NCI-H345 (cell line): Measurements from ENCODE around the gene CSNK1G2.

ENCODE experiments used
- DNase-seq: peaks from one replicate; lab custom pipeline; 2025; lab: John Stamatoyannopoulos, UW

CSNK1G2 gene

DNA sequence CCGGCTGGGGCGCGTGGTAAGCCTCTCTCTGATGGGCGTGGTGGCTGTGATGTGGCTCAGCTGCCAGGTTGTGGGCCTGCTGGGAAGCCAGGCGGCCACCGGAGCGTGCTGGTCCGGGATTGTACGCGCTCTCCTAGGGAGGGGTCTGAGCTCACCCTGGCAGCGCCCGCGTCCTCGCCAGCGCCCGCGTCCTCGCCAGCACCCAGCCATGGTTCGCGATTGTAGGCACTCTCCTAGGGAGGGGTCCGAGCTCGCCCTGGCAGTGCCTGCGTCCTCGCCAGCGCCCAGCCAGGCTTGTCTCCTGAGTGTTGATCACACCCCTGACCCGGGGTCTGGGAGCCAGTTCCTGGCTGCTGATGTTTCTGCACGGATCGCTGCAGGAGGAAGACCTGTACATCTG is 22.0 kb upstream of the CSNK1G2 start:
- no peak for DNase-seq

DNA sequence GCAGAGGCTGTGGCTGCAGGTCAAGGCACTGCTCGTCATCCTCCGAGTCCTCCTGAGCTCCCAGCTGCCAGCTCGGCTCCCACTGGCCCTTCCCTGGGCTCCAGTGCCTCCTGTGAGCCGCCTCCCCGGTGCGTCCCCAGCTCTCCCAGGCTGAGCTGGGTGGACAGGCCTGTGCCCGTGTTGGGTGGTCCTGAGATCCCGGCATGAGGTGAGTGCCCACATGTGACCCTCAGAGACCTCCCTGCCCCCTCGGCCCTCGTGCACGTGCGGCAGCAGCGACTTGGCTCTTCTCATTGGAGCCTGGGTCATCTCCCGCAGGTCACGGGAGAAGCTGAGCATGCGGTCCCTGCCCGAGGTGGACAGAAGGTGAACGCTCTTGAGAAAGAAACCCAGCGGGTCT is 20.3 kb upstream of the CSNK1G2 start:
- DNase-seq = no peak

DNA sequence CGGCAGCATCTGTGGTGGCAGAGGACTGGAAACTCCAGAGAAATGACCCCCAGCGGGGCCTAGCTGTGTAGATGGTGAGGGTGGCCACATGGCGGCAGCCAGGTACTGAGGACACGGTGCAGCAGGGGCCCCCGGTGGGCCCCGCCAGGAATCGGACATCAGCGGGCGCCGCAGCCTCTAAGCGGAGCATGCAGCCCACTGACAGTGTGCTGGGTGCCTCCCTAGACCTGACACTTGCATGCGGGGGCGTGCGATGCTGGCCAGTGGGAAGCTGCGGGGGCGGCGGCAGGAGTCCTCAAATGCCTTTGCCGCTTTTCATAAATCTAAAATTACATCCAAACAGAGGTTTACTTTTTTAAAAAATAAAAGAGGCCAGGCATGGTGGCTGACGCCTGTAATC is 19.6 kb upstream of the CSNK1G2 start:
- no peak for DNase-seq

DNA sequence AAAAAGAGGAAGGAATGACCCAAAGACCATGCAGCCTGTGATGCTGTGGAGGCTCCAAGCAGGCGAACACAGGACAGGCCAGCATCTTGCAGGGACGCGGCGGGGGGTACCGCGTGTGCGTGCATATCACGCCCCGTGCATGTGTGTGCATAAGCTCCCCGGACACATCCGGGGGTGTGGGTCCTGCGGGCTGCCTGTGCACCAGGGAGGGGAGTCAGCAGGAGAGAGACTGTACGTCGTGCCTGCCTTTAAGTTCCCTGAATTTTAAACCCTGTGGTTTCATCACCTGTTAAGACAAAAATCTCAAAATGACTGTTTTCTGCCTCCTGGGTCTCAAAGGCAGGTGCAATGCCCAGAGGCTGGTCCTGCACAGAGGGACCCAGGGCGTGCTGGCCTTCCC is 19.1 kb upstream of the CSNK1G2 start:
- no peak for DNase-seq

DNA sequence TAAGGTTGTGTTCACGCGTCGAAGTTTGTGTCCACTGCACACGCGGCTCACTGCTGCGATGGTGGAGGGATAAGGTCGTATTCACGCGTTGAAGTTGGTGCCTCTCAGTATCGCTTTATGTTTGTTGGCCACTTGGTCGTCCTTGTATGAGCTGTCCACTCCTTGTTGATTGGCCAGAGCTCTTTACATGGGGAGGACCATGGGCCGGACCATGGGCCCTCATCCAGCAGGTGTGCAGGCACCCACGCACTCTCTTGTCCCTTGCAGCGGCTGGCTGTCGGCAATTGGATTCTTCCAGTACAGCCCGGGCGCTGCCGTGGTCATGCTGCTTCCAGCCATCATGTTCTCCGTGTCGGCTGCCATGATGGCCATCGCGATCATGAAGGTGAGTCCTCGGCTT is 18.2 kb upstream of the CSNK1G2 start:
- DNase-seq = no peak

DNA sequence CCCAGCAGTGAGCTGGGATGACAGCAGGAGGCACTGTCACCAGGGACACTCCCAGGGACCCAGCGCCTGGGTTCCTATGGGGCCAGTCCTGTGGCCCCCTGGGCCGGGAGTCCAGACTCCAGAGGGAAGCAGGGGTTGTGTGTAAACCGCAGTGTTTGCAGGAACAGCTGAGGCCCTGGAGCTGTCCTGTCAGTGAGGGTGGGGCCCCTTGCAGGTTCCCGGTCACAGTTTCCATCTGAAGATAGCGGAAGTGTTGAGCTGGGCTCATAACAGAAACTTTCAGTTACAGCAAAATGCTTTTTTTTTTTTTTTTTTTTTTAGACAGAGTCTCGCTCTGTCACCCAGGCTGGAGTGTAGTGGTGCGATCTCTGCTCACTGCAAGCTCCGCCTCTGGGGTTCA is 17.7 kb upstream of the CSNK1G2 start:
- DNase-seq = no peak

DNA sequence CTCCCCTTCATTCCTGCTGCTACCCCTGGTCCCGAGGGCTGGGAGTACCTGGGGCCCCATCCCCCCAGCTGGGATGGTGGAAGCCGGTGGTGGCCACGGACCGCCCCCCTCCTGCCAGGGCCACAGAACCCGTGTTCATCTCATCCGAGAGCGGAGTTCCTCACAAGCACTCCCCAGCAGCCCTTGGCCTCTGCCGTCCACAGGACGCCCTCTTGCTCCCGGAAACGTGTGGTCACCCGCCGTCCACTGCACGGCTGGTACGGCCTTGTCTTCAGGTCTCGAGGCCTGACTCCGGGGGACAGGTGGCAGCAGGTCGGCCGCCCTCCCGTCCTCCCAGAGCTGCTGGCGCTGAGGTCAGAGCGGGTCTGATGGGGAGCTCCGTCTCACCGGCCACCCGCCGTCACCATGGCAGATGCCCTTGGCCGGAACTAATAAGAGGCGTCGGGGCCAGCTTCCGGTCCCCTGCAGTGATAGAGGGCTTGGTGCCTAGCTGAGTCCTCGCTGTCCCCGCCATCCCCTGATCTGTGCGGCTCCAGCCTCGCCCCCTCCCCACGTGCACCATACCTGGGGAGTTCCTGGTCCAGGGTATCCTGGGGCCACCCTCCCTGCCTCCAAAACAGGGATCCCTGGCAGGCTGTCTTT is 16.5 kb upstream of the CSNK1G2 start:
- DNase-seq = no peak

DNA sequence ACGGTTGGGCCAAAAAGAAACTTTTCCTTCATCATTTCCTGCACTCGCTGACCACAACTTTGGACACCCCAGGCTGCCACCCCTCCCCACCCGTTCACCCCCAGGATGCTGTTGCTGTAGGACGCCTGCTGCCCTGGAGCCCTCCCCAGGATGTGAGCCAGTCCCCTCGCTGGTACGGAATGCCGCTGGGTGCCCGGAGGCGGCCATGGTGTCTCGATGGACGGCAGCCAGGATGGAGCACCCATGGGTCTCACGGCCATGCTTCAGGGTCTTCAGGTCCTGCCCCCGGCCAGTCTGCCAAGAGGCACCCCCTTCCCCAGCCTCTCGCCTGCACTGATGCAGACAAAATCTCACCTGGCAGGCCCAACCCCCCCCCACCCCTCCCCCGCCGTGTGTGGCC is 15.4 kb upstream of the CSNK1G2 start:
- no peak for DNase-seq

DNA sequence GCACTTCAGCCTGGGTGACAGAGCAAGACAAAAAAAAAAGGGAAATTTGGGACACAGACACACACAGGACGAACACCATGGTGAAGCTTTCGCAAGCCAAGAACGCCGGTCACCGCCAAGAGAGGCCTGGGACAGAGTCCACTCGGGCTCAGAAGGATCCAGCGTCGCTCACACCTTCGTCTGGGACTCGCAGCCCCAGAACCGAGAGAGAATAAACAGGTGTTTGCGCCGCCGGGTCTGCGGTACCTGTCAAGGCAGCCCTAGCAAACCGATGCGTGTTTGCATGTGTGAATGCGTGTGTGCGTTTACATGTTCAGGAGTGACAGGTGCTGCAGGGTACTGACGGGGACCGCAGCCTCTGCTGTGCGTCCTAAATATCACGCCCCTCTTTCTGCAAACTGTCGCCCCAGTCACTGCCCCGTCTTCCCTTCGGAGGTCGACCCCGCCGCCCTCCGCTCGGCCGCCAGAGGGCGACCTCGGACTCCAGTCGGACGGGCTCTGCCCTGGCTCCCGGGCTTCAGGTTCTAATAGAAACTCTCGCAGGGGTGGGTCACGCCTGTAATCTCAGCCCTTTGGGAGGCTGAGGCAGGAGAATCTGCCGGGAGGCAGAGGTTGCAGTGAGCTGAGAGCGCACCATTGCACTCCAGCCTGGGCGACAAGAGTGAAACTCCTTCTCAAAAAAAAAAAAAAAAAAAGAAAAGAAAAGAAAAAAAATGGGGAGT is 11.8 kb upstream of the CSNK1G2 start:
- peak; percentile 81 for DNase-seq

DNA sequence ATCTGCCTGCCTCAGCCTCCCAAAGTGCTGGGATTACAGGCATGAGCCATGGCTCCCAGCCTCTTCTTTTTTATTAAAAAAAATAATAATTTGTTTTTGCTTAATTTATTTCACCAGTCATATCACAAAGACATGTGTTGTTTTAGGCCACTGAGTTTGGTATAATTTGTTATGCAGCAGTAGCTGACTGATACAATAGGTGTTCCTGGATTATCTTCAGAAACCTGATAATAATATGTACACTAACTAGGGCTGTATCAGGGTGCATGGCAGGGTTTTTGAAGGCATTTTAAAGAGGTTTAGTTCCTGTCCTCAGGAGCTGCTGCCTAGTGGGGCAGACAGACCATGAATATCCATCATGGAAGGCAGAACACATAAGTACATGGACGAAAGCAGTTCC is 9.5 kb upstream of the CSNK1G2 start:
- no peak for DNase-seq

DNA sequence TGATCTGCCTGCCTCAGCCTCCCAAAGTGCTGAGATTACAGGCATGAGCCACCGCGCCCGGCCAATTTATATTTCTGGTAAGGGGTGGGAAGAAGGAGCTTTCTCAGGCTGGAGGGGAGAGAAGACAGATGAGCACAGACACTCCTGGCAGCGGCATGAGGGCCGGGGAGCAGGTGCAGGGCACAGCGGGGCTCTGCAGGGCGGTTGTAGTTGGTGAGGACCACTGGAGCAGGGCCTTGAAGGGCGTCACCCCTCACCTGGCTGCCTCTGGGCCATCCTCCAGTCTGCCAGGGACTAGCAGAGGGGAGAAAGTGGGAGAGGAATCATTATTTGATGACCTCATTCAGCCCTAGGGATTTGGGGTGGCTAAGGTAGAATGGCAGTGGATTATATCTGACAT is 8.6 kb upstream of the CSNK1G2 start:
- no peak for DNase-seq

DNA sequence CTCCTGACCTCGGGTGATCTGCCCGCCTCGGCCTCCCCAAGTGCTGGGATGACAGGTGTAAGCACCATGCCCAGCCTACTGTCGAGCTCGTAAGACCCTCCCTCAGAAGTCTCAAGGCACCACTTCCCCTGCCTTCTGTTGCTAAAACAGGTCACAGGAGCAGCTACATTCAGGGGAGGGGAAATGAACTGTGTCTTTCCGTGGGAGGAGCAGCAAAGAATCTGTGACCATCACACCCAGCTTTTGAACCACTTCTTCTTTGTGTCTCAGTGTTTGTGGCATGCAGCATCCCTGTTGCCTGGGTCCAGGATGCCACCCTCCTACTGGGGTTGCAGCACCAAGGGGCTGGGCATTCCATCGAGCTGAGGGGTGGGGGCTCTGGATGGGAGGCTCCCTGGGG is 7.7 kb upstream of the CSNK1G2 start:
- no peak for DNase-seq

DNA sequence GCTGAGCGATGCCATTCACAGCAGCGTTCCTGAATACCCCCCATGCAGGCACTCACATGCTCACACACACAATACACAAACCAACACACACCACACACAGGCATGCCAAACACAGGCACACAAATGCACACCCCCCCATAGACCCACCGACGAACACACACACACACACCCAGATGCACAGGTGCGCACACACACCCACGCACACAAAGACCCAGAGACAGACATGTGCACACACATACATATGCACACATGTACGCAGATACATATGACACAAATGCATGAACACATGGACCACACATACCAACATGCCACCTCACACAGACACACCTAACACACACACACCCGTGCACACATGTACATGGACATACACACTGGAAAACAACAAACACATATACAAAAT is 7.0 kb upstream of the CSNK1G2 start:
- DNase-seq = no peak

DNA sequence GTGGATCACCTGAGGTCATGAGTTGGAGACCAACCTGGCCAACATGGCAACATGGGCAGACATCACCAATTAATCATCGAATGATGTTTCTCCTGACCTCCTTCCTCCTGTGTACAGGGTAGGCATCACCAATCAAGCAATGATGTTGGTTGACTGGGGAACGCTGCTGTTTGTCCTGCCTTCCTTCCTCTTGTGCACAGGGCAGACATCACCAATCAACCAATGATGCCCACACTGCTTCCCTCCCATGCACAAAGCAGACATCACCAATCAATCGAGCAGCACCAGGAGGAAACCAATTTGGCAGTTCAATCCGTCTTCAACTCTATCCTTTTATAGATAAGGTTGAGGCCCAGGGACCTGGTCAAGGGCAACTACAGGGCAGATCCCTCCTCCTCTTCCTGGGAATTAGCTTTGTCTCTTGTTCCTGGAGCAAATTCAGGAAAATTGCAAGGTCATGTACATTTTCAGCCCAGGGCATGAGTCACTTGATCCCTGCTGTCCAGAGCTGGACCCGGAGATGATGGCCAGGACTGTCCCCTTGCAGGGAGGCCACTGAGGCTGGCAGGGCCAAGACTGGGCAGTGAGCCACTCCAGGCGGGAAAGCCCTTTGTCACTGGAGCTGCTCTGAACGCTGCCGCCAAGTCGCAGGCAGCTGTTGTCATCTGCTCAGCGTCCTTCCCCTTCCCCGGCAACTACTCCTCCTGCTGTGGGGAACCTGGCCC is 5.3 kb upstream of the CSNK1G2 start:
- DNase-seq = no peak

DNA sequence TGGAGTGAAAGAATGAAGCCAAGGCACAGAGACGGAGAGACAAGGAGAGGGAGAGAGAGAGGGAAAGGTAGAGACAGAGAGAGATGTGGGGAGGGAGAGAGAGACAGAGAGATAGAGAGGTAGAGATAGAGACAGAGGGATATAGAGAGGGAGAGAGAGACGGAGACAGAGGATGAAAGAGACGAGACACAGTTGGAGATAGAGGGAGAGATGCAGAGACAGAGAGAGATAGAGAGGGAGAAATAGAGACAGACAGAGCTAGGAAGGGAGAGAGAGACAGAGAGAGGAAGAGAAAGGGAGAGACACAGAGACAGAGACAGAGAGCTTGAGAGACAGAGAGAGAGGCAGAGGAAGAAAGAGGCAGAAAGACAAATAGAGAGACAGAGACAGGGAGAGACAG is 4.5 kb upstream of the CSNK1G2 start:
- no peak for DNase-seq

DNA sequence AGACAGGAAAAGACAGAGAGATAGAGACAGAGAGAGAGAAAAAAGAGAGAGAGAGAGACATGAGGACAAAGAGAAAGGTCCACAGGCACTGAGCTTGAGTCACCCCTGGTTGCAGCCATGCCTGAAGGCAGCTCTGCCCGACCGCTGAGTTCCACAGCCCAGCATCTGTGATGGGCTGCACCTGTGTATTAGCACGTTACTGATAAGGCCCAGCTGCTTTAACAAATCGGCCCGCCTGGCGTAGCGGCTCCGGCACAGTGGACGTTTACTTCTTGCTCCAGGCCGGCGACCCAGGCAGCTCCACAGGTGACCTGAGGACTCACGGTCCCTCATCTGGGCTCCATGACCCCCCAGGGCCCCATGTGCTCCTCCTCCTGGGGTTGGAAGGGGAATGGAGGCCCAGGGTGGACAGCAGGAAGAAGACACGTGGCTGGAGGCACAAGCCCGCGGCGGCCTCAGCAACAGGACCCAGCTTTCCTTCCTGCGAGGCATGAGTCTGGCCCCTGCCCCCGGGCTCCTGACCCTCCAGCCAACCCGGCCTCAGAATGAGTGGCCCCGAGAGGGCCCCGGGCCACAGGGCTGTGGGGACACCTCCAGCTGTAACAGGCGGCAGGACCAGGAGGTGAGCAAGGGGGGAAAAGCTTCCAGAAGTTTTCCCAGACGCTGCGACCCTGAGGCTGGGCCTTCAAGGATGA is 3.9 kb upstream of the CSNK1G2 start:
- no peak for DNase-seq

DNA sequence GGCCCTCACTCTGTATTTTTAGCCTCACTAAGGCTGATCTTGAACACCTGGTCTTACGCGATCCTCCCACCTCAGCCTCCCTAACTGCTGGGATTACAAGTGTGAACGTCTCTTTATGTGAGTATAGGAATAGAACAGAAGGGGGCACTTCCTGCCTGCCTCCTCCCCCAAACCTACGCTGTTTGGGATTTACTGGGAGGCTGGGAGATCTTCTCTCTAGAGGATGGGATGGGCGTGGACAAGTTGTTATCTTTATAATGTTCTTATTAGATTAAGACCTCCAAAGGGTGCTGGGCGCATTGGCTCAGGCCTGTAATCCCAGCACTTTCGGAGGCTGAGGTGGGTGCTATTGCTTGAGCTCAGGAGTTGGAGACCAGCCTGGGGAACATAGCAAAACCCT is 2.9 kb upstream of the CSNK1G2 start:
- no peak for DNase-seq

DNA sequence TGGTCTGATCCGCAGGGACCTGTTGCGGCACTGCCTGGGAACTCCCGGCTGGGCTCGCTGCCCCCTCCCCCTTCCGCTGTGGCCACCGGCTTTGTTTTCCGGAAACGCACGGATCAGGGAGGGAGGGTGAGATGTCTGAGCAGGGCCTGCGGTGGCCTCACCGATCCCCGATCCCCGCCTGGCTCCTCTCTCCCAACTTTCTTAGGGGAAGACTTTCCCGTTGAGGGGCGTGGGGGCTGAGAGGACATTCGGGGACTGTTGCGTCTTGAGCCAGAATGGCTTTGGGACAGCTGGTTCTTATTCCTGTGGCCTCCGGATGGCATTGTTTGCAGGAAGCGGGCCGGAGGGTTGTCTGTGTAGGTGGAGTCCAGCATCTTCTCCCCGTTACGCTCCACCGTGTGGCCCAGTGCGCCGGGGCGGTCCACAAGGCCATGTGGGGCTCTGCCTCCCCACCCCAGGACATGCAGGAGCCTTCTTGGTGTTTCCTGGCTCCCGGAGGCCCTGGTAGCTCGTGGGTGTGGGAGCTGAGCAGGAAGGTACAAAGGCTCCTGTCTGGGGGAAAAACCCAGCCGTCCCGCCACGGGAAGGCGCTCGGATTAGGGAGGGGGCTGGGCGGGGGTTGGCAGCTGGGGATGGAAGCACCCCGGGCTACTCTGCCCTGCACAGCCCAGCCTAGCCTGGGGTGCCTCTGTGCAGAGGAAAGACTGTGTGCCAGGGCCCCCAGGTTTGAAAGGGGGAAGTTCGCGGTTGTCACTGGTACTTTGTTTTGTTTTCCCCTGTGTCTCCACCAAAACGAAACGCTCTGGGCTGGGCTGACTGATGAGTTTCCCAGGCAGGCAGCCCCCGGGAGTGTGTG is 1.3 kb downstream of the CSNK1G2 start:
- DNase-seq = peak; percentile 62

DNA sequence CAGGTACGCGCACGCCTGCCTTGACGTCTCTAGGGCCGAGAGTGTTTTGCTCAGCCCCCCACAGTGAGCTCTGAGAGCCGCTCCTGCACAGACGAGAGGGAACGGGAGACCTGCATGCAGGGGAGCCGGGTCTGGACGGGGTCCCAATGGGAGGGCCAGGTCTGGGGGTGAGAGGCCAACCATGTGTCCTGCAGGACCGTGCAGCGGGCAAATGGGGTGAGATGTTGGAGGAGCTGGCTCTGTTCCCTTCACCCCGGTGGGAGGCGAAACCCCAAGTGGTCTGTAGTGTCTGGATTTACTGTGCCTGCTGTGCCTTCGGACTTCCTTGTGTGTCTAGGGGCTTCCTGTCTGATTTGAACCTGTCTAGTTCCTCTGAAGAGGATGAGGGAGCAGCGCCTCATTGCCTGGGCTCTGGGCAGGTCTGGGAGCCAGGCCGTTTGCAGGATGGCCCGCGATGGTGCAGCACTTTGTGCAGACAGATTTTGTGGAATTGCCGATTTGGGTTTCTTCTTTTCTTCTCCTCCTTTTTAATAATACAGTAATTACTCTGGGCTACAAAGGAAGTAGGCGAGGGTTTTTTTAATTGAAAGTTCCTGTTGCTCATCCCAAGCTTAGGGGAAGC is 2.1 kb downstream of the CSNK1G2 start:
- DNase-seq = no peak

DNA sequence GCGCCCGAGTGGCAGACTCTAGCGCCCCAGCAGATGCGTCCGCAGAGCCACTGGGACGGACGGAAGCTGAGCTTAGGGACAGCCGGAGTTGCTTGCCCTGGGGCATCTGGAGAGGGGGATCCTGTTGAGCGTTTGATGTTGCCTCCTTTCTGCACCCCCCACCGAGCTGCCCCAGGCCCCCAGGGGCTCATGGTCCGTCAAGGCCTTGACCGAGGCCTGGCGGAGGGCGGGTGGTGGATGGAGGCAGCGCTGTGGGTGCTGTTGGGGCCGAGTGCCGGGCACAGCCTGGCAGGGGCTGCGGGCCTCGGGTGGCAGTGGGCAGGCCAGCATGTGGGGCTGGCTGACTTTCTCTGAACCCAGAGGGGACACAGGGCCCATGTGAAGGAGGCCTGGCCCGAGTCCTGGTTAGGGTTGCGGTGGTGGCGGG is 2.7 kb downstream of the CSNK1G2 start:
- no peak for DNase-seq
